Non-pigmented ciliary epithelial cell (primary cell): ENCODE results near the gene REM2.
A peak's percentile ranks its signal among the peaks of the same experiment; 100 is the strongest.
"Not testable (repeated sequence)": the region's sequence is repeated elsewhere in the genome, so short reads cannot be mapped to it uniquely, and the experiment has no call there.

Experiments
- DNase-seq: peaks from one replicate; pipeline ENCODE4 v3.0.0-alpha.2; 2010; ENCODE audit warnings: low read depth

Gene REM2

GRCh38 chr14:22896760-22897159, 13.7 kb downstream of the REM2 start:
- DNase-seq: no peak

- DNase-seq: no peak
Measured at GRCh38 chr14:22897357-22897756, 14.3 kb downstream of the REM2 start.

DNA sequence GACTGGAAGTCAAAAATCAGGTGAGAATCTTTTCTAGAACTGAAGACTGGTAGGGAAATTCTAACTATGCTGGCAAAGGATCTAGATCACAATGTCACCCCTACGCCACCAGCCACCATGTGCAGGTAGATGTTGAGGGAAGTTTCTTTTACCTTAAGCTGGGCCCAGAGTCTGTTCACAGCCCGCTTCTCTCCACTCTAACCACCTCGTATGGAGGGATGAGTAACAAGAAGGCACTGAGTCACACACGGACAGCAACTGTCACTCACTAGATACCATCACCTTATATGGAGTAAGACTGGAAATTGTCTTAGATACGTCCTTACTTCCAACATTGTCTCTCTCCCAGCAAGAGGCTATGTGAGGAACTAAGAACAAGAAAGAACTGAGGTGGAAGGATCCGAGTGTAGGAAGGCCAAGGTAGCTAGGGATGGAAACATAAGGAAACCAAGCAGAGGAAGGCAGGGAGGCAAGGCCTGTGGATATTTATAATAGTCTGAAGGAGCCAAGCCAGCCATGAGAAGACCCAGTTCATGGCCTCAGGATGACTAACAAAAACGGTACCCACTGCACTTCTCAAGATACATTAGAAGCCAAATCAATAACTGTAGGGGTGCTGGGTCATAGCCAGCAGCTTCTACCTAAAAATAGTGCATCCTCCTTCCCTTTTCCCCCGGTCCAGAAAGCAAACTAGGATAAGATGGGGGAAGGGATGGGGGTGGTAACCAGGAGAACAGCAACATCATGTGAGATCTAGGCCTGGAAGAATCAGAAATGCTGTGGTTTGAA, 15.5 kb downstream of the REM2 start:
- no peak for DNase-seq

- DNase-seq: no peak
Measured at GRCh38 chr14:22900081-22900799, 17.2 kb downstream of the REM2 start.

- DNase-seq: no peak
Measured at GRCh38 chr14:22901799-22902198, 18.8 kb downstream of the REM2 start.

DNA sequence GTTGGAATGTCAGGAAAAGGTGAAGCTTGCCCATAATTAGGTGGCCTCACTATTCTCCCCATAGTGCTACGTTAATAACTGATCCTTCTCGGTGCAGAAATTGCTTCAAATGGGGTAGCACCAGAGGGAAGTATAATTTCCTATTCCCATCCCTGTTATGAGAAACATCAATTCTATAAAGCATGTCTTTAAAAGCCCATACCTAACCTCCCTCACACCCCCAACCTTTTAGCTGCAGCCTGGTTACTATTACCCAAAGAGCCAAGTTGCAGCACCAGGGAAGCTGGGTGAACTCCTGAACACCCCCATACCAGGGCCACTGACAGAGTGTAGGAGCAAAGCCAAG, 20.7 kb downstream of the REM2 start:
- no peak for DNase-seq

GRCh38 chr14:22905627-22906026, 22.6 kb downstream of the REM2 start:
- no peak for DNase-seq

GRCh38 chr14:22906073-22906472, 23.1 kb downstream of the REM2 start:
- DNase-seq: no peak

GRCh38 chr14:22907429-22907828, 24.4 kb downstream of the REM2 start:
- DNase-seq: no peak

GRCh38 chr14:22908601-22909000, 25.6 kb downstream of the REM2 start:
- DNase-seq: no peak

- no peak for DNase-seq
Measured at GRCh38 chr14:22910916-22911315, 27.9 kb downstream of the REM2 start.

DNA sequence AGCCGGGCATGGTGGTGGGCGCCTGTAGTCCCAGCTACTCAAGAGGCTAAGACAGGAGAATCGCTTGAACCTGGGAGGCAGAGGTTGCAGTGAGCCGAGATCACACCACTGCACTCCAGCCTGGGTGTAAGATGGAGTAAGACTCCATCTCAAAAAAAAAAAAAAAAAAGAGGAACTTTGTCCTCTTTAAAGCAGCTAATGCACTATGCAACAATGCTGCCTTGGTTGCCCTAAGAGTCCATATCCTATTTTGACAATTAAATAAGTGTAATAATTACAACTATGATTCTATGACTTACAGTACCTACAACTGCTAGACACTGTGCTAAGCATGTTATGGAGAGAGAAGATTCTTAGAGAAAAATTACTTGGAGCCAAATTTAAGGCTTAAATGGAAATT, 31.8 kb downstream of the REM2 start:
- DNase-seq: not testable (repeated sequence)

DNA sequence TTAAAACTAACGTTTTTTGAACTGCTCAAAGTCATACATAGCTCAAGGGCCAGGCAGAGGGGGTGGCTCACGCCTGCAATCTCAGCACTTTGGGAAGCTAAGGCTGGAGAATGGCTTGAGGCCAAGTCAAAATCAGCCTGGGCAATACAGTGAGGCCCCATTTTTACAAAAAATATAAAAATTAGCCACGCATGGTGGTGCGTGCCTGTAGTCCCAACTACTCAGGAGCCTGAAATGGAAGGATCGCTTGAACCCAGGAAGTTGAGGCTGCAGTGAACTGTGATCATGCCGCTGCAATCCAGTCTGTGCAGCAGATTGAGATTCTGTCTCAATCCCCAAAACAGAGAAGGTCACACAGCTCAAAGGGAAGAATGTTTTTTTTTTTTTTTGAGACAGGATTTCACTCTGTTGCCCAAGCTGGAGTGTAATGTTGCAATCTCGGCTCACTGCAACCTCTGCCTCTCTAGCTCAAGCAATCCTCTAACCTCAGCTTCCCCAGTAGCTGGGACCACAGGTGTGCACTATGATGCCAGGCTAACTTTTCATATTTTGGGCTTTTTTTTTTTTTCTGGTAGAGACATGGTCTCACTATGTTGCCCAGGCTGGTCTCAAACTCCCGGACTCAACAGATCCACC, 33.0 kb downstream of the REM2 start:
- no peak for DNase-seq

- peak; percentile 100 for DNase-seq
Measured at GRCh38 chr14:22918804-22919600, 36.0 kb downstream of the REM2 start, which contains the start of gene RBM23. Gene RBM23 (minus strand): TSS chr14:22919149.

- DNase-seq: no peak
Measured at GRCh38 chr14:22919601-22919921, 36.5 kb downstream of the REM2 start.

DNA sequence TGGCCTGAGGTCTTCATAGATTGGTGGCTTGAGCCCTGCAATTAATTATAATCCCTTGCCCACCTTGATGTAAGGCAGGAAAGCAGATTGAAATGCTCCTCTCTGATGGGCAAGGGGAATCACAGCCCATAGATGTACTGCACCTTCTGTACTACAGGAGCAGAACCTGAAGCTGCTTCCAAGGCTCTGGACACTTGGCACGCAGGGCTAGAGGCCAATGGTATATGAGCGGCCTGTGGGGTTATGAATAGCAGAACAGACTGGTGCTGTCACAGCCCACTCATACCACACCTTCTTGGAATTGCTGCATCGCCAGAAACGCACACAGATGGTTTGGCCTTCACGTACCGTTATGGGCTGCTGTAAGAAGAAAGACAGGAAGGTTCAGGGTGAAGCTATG, 37.7 kb downstream of the REM2 start:
- no peak for DNase-seq

DNA sequence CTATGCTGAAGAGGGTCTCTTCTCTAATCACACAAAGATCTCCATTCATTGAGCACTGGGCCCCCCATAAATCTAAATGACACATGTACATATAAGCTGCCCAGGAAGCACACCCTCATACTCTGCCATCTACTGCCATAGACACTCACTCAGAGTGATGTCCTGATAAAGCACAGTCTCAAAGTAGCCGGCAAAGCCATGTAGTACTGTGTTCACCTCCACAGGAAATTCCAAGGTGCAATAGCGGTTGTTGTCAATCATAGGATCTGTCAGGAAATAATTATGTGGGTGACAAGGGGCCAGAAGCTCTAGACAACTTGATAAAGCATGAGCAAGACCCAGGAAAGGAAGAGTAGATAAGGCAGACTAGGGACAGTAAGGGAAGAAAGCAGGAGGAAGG, 39.3 kb downstream of the REM2 start:
- DNase-seq: no peak

DNA sequence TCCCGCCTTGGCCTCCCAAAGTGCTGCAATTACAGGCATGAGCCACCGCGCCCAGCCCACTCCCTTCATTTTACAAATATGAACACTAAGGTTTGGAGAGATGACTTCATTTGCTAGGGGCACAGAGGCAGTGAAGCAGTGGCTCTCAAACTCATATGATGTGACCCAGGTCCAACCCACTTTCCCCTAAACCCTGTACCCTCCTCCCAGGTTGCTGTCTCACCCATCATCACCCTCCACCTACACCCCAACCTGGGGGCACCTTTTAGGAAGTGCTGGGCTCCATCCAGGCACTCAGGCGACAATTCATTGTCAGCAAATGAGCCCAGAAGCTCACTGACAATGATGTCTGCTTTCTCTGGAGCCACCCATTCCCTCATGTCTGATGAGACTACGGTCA, 40.7 kb downstream of the REM2 start:
- DNase-seq: no peak

- DNase-seq: no peak
Measured at GRCh38 chr14:22925513-22925912, 42.5 kb downstream of the REM2 start.

DNA sequence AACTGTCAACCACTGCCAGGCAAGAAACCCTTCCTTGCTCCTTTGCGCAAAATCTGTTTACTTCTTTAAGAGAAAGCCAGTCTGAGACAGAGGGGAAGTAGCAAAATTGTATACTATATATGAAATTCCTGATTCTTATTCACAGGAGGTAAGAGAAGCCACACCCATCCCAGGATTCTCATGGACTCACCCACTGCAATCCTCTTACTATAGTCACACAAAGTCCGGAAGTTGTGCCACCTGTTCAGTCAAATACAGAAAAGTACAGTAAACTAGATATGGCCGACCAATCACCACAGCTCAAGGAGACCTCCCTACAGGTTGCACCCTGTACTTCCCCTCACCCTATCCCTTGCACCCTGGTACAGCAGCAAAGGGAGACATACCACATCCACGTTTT, 43.3 kb downstream of the REM2 start:
- DNase-seq: no peak

DNA sequence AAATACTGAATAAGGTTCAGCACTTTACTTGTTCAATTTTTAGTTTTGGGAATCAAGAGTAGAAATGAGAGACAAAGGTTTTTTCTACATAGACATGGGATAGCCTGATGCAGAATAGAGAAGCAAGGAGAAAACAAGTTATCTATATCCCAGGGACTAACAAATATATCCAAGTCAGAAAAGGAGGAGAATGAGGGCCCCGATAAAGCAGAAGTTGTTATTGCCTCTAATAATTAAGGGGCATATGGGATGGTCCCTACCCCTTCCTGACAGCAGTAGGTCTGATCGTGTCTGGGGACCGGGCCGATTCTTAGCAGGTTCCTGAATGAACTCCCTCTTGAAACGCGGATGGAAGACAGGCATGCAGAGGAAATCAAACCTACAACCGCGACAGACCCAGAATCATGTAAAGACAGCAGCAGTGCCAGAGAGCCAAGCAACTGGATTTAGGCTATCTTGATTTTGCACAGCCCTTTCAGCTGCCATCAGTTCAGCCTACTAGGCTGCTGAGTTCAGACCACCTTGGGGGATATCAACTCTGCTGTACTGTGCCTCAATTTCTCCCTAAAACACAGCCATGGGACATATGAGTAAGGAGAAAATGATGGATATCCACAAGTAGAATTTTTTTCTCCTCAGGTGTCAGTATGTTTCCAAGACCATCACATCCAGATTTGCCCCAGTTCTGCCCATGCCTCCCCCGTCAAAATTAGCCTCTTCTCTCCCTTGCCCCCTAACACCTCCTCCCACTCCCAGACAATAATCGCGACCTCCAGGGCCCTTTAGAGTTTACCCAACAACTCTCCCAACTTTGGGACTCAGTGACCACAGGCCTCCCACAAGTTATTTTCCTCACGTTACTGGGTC, 45.4 kb downstream of the REM2 start:
- no peak for DNase-seq
